ENCODE data around the gene OLFM2. TPM values are rescaled to one million over a fixed set of nuclear protein-coding genes. Genes with fewer than 3 reads are reported as not detected.
"Not testable (repeated sequence)": the region's sequence is repeated elsewhere in the genome, so short reads cannot be mapped to it uniquely, and the experiment has no call there.

Gene OLFM2
- total RNA-seq, 1 donor from 2014 or later, result 13.8 TPM

- Histone ChIP-seq H3K4me3 (no peak overlapping the region), H3K27me3 (no peaks in the 10 kb centered on the region), H3K4me1 (peaks cover 27% of the 10 kb centered on the region), H3K27ac (no peak overlapping the region), H3K9me3 (no peaks in the 10 kb centered on the region), H3K36me3 (no peaks in the 10 kb centered on the region)
- intact Hi-C loops (cut with DNase I), result loop anchor here (5.0 to 10.0 kb wide), 2 partner anchors 63 to 96 kb away; no protein-coding TSS in a partner anchor
- no peak for DNase-seq (ENCODE audit: extremely low spot score in 2 of 2)
- TF ChIP-seq, protein P1, sequence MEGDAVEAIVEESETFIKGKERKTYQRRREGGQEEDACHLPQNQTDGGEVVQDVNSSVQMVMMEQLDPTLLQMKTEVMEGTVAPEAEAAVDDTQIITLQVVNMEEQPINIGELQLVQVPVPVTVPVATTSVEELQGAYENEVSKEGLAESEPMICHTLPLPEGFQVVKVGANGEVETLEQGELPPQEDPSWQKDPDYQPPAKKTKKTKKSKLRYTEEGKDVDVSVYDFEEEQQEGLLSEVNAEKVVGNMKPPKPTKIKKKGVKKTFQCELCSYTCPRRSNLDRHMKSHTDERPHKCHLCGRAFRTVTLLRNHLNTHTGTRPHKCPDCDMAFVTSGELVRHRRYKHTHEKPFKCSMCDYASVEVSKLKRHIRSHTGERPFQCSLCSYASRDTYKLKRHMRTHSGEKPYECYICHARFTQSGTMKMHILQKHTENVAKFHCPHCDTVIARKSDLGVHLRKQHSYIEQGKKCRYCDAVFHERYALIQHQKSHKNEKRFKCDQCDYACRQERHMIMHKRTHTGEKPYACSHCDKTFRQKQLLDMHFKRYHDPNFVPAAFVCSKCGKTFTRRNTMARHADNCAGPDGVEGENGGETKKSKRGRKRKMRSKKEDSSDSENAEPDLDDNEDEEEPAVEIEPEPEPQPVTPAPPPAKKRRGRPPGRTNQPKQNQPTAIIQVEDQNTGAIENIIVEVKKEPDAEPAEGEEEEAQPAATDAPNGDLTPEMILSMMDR (IDR thresholded peaks at IDR 0.05), result no peak
- TF ChIP-seq POLR2AphosphoS5 (IDR thresholded peaks at IDR 0.05; ENCODE audit: insufficient read depth in 1 of 2, low read depth in 1 of 2) (no peak), POLR2A (IDR thresholded peaks at IDR 0.05) (no peak)
Observed at GRCh38 chr19:9931629-9932028, 4.7 kb downstream of the OLFM2 start.

GRCh38 chr19:9923440-9923839 is 12.9 kb downstream of the OLFM2 start:
- Histone ChIP-seq H3K27ac (no peak overlapping the region), H3K4me1 (no peaks in the 10 kb centered on the region), H3K36me3 (no peaks in the 10 kb centered on the region), H3K4me3 (no peak overlapping the region), H3K9me3 (no peaks in the 10 kb centered on the region), H3K27me3 (no peaks in the 10 kb centered on the region)
- intact Hi-C loops (cut with DNase I), result no loop called here
- TF ChIP-seq POLR2AphosphoS5 (IDR thresholded peaks at IDR 0.05; ENCODE audit: insufficient read depth in 1 of 2, low read depth in 1 of 2) (no peak), POLR2A (IDR thresholded peaks at IDR 0.05) (no peak)
- TF ChIP-seq, protein P1 (IDR thresholded peaks at IDR 0.05), result no peak
- no peak for DNase-seq (ENCODE audit: extremely low spot score in 2 of 2)

GRCh38 chr19:9922782-9923379 is 13.4 kb downstream of the OLFM2 start:
- H3K9me3 ChIP-seq; H3K4me3 ChIP-seq; H3K36me3 ChIP-seq; DNase-seq (ENCODE audit: extremely low spot score in 2 of 2); intact Hi-C loops (cut with DNase I); H3K27ac ChIP-seq; H3K27me3 ChIP-seq; H3K4me1 ChIP-seq: not testable (repeated sequence)

DNA sequence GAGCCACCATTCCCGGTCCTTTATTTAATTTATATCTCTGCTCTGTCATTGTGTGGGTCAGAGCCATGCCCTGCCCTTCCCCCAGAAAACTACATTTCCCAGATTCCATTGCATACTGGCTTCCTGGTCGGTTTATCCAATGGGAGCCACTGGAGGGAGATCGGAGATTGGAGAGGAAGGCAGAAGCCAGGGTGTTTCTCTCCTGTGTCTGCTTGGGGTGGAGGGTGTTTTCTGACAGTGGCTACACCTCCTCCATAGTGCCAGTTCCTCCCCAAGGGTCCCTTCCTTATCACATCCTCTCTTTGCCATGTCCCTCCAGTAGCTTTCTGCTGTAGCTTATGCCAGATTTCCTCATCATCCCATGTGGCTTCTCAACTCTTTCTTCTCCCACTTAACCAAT is 19.0 kb downstream of the OLFM2 start:
- H3K27ac ChIP-seq, result no peak overlapping the region
- intact Hi-C loops (cut with DNase I), result no loop called here
- TF ChIP-seq POLR2AphosphoS5 (IDR thresholded peaks at IDR 0.05; ENCODE audit: insufficient read depth in 1 of 2, low read depth in 1 of 2), result no peak
- no peak for TF ChIP-seq POLR2A (IDR thresholded peaks at IDR 0.05)
- TF ChIP-seq, protein P1 (IDR thresholded peaks at IDR 0.05), result no peak
- H3K9me3 ChIP-seq, result no peaks in the 10 kb centered on the region
- no peaks in the 10 kb centered on the region for H3K27me3 ChIP-seq
- DNase-seq (ENCODE audit: extremely low spot score in 2 of 2), result no peak
- no peak overlapping the region for H3K4me3 ChIP-seq
- peaks cover 18% of the 10 kb centered on the region for H3K4me1 ChIP-seq
- H3K36me3 ChIP-seq, result no peaks in the 10 kb centered on the region

DNA sequence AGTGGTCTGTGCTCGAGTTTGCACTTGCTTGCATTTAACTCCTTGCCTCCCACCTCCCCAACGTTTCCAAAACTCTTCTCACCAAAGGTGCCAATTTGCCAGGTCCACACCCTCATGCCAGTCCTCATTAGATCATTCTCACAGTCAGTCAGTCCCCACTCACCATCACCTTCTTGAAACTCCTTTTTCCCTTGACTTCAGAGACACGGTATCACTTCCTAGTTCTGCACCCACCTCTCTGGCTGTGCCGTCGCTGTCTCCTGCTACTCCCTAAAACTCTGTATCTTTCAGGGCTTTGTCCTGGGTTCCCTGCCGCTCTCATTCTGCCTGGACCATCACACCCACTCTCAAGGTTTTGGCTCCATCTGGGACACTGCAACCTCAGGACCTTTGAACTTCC is 19.6 kb downstream of the OLFM2 start:
- Histone ChIP-seq H3K27ac (no peak overlapping the region), H3K27me3 (no peaks in the 10 kb centered on the region), H3K4me3 (no peak overlapping the region), H3K4me1 (peaks cover 18% of the 10 kb centered on the region), H3K9me3 (no peaks in the 10 kb centered on the region), H3K36me3 (no peaks in the 10 kb centered on the region)
- no peak for DNase-seq (ENCODE audit: extremely low spot score in 2 of 2)
- TF ChIP-seq, protein P1 (IDR thresholded peaks at IDR 0.05), result no peak
- no peak for TF ChIP-seq POLR2AphosphoS5 (IDR thresholded peaks at IDR 0.05; ENCODE audit: insufficient read depth in 1 of 2, low read depth in 1 of 2)
- TF ChIP-seq POLR2A (IDR thresholded peaks at IDR 0.05), result no peak
- intact Hi-C loops (cut with DNase I), result no loop called here
